ENCODE measurements around the gene LRFN5. TPM values are rescaled to one million over a fixed set of nuclear protein-coding genes. Genes with fewer than 3 reads are reported as not detected.
"Not testable (repeated sequence)": the region's sequence is repeated elsewhere in the genome, so short reads cannot be mapped to it uniquely, and the experiment has no call there.

LRFN5 gene
- total RNA-seq, 4 donors from 2014 or later = 2.9 to 9.3 (median 5.0) TPM

DNA sequence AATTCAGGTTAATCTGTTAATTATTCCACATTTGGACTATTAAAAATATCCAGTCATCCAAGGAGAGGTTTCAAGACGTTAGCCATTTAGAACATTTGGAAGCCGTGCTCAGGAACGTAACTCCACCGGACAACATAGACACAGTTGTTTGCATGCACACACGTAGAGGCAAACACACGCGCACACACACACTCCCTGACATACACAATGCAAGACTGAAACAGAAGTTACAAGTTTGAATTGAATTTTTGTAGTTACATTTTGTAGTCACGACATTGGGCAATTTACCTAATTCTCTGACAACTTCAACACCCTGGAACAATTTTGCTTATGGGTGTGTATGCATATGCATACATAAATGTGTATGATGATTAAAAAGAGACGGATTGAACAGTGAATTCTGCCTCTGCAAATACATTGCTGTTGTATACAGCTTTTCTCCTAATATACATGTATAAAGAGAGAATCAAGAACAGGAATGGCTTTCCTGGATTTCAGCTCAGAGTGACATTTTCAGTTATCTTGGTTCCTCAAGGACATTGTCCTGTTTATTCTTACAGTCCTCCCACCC, 298.8 kb downstream of the LRFN5 start:
- Histone ChIP-seq H3K36me3 (no peaks in the 10 kb centered on the region), H3K4me3 (no peak overlapping the region), H3K27me3 (no peaks in the 10 kb centered on the region), H3K27ac (no peak overlapping the region), H3K9me3 (no peaks in the 10 kb centered on the region), H3K4me1 (no peaks in the 10 kb centered on the region)
- no peak for TF ChIP-seq POLR2A (IDR thresholded peaks at IDR 0.05)
- TF ChIP-seq, protein P1, sequence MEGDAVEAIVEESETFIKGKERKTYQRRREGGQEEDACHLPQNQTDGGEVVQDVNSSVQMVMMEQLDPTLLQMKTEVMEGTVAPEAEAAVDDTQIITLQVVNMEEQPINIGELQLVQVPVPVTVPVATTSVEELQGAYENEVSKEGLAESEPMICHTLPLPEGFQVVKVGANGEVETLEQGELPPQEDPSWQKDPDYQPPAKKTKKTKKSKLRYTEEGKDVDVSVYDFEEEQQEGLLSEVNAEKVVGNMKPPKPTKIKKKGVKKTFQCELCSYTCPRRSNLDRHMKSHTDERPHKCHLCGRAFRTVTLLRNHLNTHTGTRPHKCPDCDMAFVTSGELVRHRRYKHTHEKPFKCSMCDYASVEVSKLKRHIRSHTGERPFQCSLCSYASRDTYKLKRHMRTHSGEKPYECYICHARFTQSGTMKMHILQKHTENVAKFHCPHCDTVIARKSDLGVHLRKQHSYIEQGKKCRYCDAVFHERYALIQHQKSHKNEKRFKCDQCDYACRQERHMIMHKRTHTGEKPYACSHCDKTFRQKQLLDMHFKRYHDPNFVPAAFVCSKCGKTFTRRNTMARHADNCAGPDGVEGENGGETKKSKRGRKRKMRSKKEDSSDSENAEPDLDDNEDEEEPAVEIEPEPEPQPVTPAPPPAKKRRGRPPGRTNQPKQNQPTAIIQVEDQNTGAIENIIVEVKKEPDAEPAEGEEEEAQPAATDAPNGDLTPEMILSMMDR (IDR thresholded peaks at IDR 0.05) = no peak
- ATAC-seq = no peak
- 86 to 89% methylated on average over 3 to 9 of the region's 9 CpGs for WGBS, 2 donors (ENCODE audit: low coverage in 1 of 2)

DNA sequence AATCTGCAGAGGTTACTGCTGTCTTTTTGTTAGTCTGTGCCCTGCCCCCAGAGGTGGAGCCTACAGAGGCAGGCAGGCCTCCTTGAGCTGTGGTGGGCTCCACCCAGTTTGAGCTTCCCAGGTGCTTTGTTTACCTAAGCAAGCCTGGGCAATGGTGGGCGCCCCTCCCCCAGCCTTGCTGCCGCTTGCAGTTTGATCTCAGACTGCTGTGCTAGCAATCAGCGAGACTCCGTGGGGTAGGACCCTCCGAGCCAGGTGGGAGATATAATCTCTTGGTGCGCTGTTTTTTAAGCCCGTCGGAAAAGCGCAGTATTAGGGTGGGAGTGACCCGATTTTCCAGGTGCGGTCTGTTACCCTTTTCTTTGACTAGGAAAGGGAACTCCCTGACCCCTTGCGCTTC, 304.5 kb downstream of the LRFN5 start:
- not testable (repeated sequence) for H3K4me3 ChIP-seq

DNA sequence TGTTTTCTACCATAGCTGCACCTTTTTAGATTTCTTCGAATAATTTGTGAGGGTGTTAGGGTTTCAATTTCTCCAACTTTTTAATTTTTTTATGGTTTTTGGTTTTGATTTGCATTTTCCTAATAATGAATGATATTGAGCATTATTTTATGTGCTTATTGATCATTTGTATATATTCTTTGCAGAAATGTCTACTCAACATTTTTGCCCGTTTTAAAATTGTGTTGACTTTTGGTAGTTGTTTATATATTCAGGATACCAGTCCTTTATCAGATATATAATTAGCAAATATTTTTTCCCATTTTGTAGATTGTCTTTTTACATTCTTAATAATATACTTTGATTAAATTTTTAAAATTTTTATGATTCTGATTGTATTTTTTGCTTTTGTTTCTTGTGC, 306.7 kb downstream of the LRFN5 start:
- H3K9me3 ChIP-seq = no peaks in the 10 kb centered on the region
- no peak overlapping the region for H3K27ac ChIP-seq
- no peaks in the 10 kb centered on the region for H3K4me1 ChIP-seq
- ATAC-seq = no peak
- TF ChIP-seq, protein P1 (IDR thresholded peaks at IDR 0.05) = no peak
- TF ChIP-seq EP300 (IDR thresholded peaks at IDR 0.05) (no peak), POLR2AphosphoS5 (IDR thresholded peaks at IDR 0.05) (no peak), POLR2A (IDR thresholded peaks at IDR 0.05) (no peak)
- no peaks in the 10 kb centered on the region for H3K36me3 ChIP-seq
- no peak overlapping the region for H3K4me3 ChIP-seq
- 75 to 93% methylated on average over 1 to 2 of the region's 2 CpGs for whole genome bisulfite sequencing, 2 donors (ENCODE audit: low coverage in 1 of 2)
- H3K27me3 ChIP-seq = no peaks in the 10 kb centered on the region

More for the DNA sequence above, 304.5 kb downstream of the LRFN5 start:
- not testable (repeated sequence) for H3K36me3 ChIP-seq, ATAC-seq, H3K9me3 ChIP-seq, H3K27ac ChIP-seq, H3K4me1 ChIP-seq, H3K27me3 ChIP-seq
- 80 to 81% methylated on average over 1 to 9 of the region's 12 CpGs for WGBS, 2 donors (ENCODE audit: low coverage in 1 of 2)

DNA sequence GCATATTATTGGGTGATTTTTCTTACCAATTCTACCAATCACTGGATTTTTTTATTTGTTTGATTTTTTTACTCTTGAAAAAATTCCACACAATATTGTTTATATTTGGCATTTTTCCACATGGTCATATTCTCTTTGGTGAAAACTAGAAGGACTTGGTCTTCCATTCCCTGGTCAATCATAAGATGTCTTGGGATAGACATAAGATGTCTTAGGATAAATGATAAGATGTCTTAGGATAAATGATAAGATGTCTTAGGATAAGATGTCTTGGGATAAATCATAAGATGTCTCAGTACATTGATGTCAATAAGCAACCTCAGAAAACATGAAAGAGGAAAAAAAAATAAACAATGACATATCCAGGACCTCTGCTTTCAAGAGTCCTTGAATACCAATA, 309.1 kb downstream of the LRFN5 start:
- H3K27me3 ChIP-seq = no peaks in the 10 kb centered on the region
- no peak overlapping the region for H3K4me3 ChIP-seq
- no peaks in the 10 kb centered on the region for H3K36me3 ChIP-seq
- no peak overlapping the region for H3K27ac ChIP-seq
- ATAC-seq = no peak
- no peaks in the 10 kb centered on the region for H3K4me1 ChIP-seq
- no peaks in the 10 kb centered on the region for H3K9me3 ChIP-seq
- TF ChIP-seq, protein P1 (IDR thresholded peaks at IDR 0.05) = no peak
- TF ChIP-seq POLR2AphosphoS5 (IDR thresholded peaks at IDR 0.05) (no peak), POLR2A (IDR thresholded peaks at IDR 0.05) (no peak)

DNA sequence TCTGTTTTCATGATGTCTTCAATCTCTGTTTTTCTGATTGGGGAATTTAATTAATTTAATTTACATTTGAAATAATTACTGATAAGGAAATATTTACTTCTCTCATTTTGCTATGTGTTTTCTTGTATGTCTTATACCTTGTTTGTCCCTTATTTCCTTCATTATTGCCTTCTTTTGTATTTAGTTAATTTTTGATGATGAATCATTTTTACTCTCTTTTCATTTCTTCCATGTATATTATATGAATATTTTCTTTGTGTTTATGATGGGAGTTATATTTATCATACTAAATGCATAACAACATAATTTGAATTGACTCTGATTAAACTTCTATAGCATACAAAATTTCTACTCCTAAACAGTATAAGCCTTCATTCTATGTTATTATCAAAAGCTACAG, 309.6 kb downstream of the LRFN5 start:
- no peaks in the 10 kb centered on the region for H3K36me3 ChIP-seq
- TF ChIP-seq POLR2AphosphoS5 (IDR thresholded peaks at IDR 0.05) (no peak), EP300 (IDR thresholded peaks at IDR 0.05) (no peak), POLR2A (IDR thresholded peaks at IDR 0.05) (no peak)
- TF ChIP-seq, protein P1 (IDR thresholded peaks at IDR 0.05) = no peak
- no peaks in the 10 kb centered on the region for H3K9me3 ChIP-seq
- H3K27ac ChIP-seq = no peak overlapping the region
- no peak overlapping the region for H3K4me3 ChIP-seq
- no peaks in the 10 kb centered on the region for H3K27me3 ChIP-seq
- ATAC-seq = no peak
- no peaks in the 10 kb centered on the region for H3K4me1 ChIP-seq

DNA sequence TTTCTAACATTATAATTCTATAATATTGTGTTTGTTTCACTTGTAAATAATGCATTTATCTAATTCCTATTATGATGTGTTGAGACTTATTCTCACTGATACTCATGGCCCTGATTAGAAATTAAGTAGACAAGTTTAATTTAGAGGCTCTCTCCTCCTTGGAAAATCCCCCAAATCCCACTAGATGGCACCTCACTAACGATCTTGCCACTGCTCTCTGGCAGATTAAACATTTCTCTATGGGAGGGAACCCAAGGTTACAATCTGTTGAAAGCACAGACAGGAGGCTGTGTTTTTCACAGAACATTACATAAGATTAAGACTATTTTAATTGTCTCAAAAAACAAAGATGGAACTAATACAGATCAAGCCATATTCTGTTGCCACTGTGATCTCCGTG, 318.7 kb downstream of the LRFN5 start:
- TF ChIP-seq, protein P1 (IDR thresholded peaks at IDR 0.05) = no peak
- TF ChIP-seq POLR2A (IDR thresholded peaks at IDR 0.05) (no peak), EP300 (IDR thresholded peaks at IDR 0.05) (no peak), POLR2AphosphoS5 (IDR thresholded peaks at IDR 0.05) (no peak)
- ATAC-seq = no peak

More for the DNA sequence above, 318.7 kb downstream of the LRFN5 start:
- H3K27ac ChIP-seq = no peak overlapping the region
- no peaks in the 10 kb centered on the region for H3K4me1 ChIP-seq
- no peaks in the 10 kb centered on the region for H3K27me3 ChIP-seq
- no peak overlapping the region for H3K4me3 ChIP-seq
- WGBS, 2 donors (ENCODE audit: low coverage in 1 of 2) = 38 to 51% methylated on average over 2 of the region's 2 CpGs
- H3K9me3 ChIP-seq = no peaks in the 10 kb centered on the region
- no peaks in the 10 kb centered on the region for H3K36me3 ChIP-seq
